ENCODE measurements around the gene RASSF5. TPM values are rescaled to one million over a fixed set of nuclear protein-coding genes. Genes with fewer than 3 reads are reported as not detected.

Gene RASSF5
- total and polyA plus RNA-seq, 2 experiments from 2014 or later = 0.48 to 4.4 TPM

- ATAC-seq (no peak), DNase-seq (ENCODE audit: low spot score) (no peak)
- Mint-ChIP-seq H3K4me3 (no peak overlapping the region), H3K27me3 (ENCODE audit: insufficient read depth, low read depth, poor library complexity) (peaks cover 6% of the 10 kb centered on the region), H3K9me3 (no peaks in the 10 kb centered on the region), H3K27ac (no peak overlapping the region), H3K36me3 (ENCODE audit: low read depth) (no peaks in the 10 kb centered on the region), H3K4me1 (peaks cover 14% of the 10 kb centered on the region)
- H3K4me1 ChIP-seq (ENCODE audit: insufficient read depth) = peaks cover 3% of the 10 kb centered on the region; the same call in 1 of the 2 replicates
- no peaks in the 10 kb centered on the region for H3K27me3 ChIP-seq (ENCODE audit: insufficient read depth)
- H3K27ac ChIP-seq (ENCODE audit: low read depth) = no peak overlapping the region
- no peak overlapping the region for H3K4me2 ChIP-seq
- no peak for TF ChIP-seq NANOG (IDR thresholded peaks at IDR 0.05; ENCODE audit: borderline replicate concordance)
- no peaks in the 10 kb centered on the region for H3K36me3 ChIP-seq (ENCODE audit: insufficient read depth)
- H3K4me3 ChIP-seq = no peak overlapping the region
- no peak overlapping the region for H2AFZ ChIP-seq
- no peaks in the 10 kb centered on the region for H4K20me1 ChIP-seq (replicated peaks; ENCODE audit: insufficient read depth)
- H3K79me2 ChIP-seq (replicated peaks; ENCODE audit: insufficient read depth) = no peaks in the 10 kb centered on the region
- no peaks in the 10 kb centered on the region for H3F3A ChIP-seq (replicated peaks; ENCODE audit: low read depth)
- no peaks in the 10 kb centered on the region for H3K9me2 ChIP-seq (ENCODE audit: insufficient read depth)
These were observed 34.0 kb downstream of the RASSF5 start for GRCh38 chr1:206541236-206541833.

- no peaks in the 10 kb centered on the region for H3K9me2 ChIP-seq (ENCODE audit: insufficient read depth)
- Mint-ChIP-seq H3K4me1 (peaks cover 7% of the 10 kb centered on the region), H3K4me3 (no peak overlapping the region), H3K36me3 (ENCODE audit: low read depth) (no peaks in the 10 kb centered on the region), H3K27me3 (ENCODE audit: insufficient read depth, low read depth, poor library complexity) (peaks cover 5% of the 10 kb centered on the region), H3K9me3 (no peaks in the 10 kb centered on the region; the same call in 2 of the 3 replicates), H3K27ac (no peak overlapping the region)
- TF ChIP-seq ZNF462 (CRISPR knock-in tag; IDR thresholded peaks at IDR 0.05) (no peak), CREB1 (CRISPR knock-in tag; IDR thresholded peaks at IDR 0.05; ENCODE audit: low read depth) (peak; percentile 52), CTCF (conservative IDR thresholded peaks at IDR 0.05; ENCODE audit: low read depth in 2 of 2) (peak; percentile 89 to 98)
- H4K20me1 ChIP-seq (replicated peaks; ENCODE audit: insufficient read depth) = no peaks in the 10 kb centered on the region; the same call in 1 of the 2 replicates
- H3K36me3 ChIP-seq (ENCODE audit: insufficient read depth) = no peaks in the 10 kb centered on the region
- H3K27me3 ChIP-seq (ENCODE audit: insufficient read depth) = no peaks in the 10 kb centered on the region
- DNase-seq (ENCODE audit: low spot score) = peak; percentile 94
- H3K4me2 ChIP-seq = no peak overlapping the region
- ATAC-seq = peak; percentile 95
- H3K79me2 ChIP-seq (replicated peaks; ENCODE audit: insufficient read depth) = no peaks in the 10 kb centered on the region
- H3K27ac ChIP-seq (ENCODE audit: low read depth) = no peak overlapping the region
- H3F3A ChIP-seq (replicated peaks; ENCODE audit: low read depth) = no peaks in the 10 kb centered on the region
- H2AFZ ChIP-seq = no peak overlapping the region
- no peaks in the 10 kb centered on the region for H3K4me1 ChIP-seq (ENCODE audit: insufficient read depth)
- H3K4me3 ChIP-seq = no peak overlapping the region
These were observed 37.4 kb downstream of the RASSF5 start for GRCh38 chr1:206544562-206545257.
